Umbilical cord (tissue), 2 donors: ENCODE data around the gene ST6GALNAC2. TPM values are rescaled to one million over a fixed set of nuclear protein-coding genes. Genes with fewer than 3 reads are reported as not detected.
"Not testable (repeated sequence)": the region's sequence is repeated elsewhere in the genome, so short reads cannot be mapped to it uniquely, and the experiment has no call there.

Experiments used
- DNase-seq: peaks from one replicate; pipeline ENCODE4 v3.0.0-alpha.2; 2015; ENCODE audit warnings: low spot score
- total RNA-seq: library from RNA; depleted of rRNA; stranded (reverse); fragments of >200 nt; gene quantifications from one replicate; pipeline ENCODE4 v1.2.3, GENCODE V29; 2014; ENCODE audit warnings: low replicate concordance; ENCODE audit not compliant: insufficient read depth

ST6GALNAC2 gene
- total RNA-seq, 1 donor from 2014 or later = not detected

- DNase-seq = no peak
Observed at GRCh38 chr17:76570877-76571471, 14.7 kb downstream of the ST6GALNAC2 start.

GRCh38 chr17:76570457-76570856 lies 15.2 kb downstream of the ST6GALNAC2 start:
- no peak for DNase-seq

- no peak for DNase-seq
Observed at GRCh38 chr17:76569607-76570279, 15.9 kb downstream of the ST6GALNAC2 start.

GRCh38 chr17:76568811-76569221 lies 16.8 kb downstream of the ST6GALNAC2 start:
- no peak for DNase-seq

- no peak for DNase-seq
Observed at GRCh38 chr17:76567634-76568432, 17.8 kb downstream of the ST6GALNAC2 start.

GRCh38 chr17:76566988-76567431 lies 18.6 kb downstream of the ST6GALNAC2 start:
- DNase-seq = no peak

GRCh38 chr17:76566613-76566943 lies 19.1 kb downstream of the ST6GALNAC2 start:
- DNase-seq = no peak

GRCh38 chr17:76565728-76566612 lies 19.7 kb downstream of the ST6GALNAC2 start:
- no peak for DNase-seq

- DNase-seq = peak; percentile 74
Observed at GRCh38 chr17:76564991-76565727, 20.5 kb downstream of the ST6GALNAC2 start.

GRCh38 chr17:76563359-76563758 lies 22.3 kb downstream of the ST6GALNAC2 start:
- not testable (repeated sequence) for DNase-seq

- no peak for DNase-seq
Observed at GRCh38 chr17:76562734-76563148, 22.9 kb downstream of the ST6GALNAC2 start.

GRCh38 chr17:76561799-76562268 lies 23.8 kb downstream of the ST6GALNAC2 start:
- DNase-seq = no peak

- DNase-seq = no peak
Observed at GRCh38 chr17:76561332-76561731, 24.3 kb downstream of the ST6GALNAC2 start.

GRCh38 chr17:76560877-76561221 lies 24.8 kb downstream of the ST6GALNAC2 start:
- DNase-seq = no peak

GRCh38 chr17:76560036-76560876 lies 25.4 kb downstream of the ST6GALNAC2 start:
- no peak for DNase-seq

GRCh38 chr17:76559460-76559859 lies 26.2 kb downstream of the ST6GALNAC2 start:
- not testable (repeated sequence) for DNase-seq

- no peak for DNase-seq
Observed at GRCh38 chr17:76558198-76559095, 27.2 kb downstream of the ST6GALNAC2 start.

GRCh38 chr17:76557368-76558197 lies 28.1 kb downstream of the ST6GALNAC2 start:
- peak; percentile 98 for DNase-seq
